Measurements from ENCODE around the gene KIAA0753.

KIAA0753 gene

GRCh38 chr17:6683081-6683684 lies 42.7 kb upstream of the KIAA0753 start:
- no peak overlapping the region for H3K27ac ChIP-seq
- ChIA-PET POLR2A (ENCODE audit: low non-redundant PET) (no interaction called here), CTCF (no interaction called here)
- no peak for DNase-seq (ENCODE audit: low spot score)
- no peak for TF ChIP-seq CTCF (conservative IDR thresholded peaks at IDR 0.05; ENCODE audit: low read depth)

GRCh38 chr17:6682339-6682738 lies 41.8 kb upstream of the KIAA0753 start:
- DNase-seq (ENCODE audit: low spot score): no peak
- ChIA-PET CTCF (no interaction called here), POLR2A (ENCODE audit: low non-redundant PET) (interaction anchor here (0.6 to 1.2 kb wide), 2 partner anchors 13 to 31 kb away, joined by 5 read pairs; partner anchors contain the start of gene MED31)
- TF ChIP-seq CTCF (conservative IDR thresholded peaks at IDR 0.05; ENCODE audit: low read depth): no peak
- H3K27ac ChIP-seq: peak overlapping the region; percentile 74; the same call in 1 of the 2 replicates

GRCh38 chr17:6681671-6682070 lies 41.2 kb upstream of the KIAA0753 start:
- POLR2A ChIA-PET (ENCODE audit: low non-redundant PET): interaction anchor here (1.2 kb wide), 1 partner anchor 12 kb away, joined by 5 read pairs; no protein-coding TSS in a partner anchor

DNA sequence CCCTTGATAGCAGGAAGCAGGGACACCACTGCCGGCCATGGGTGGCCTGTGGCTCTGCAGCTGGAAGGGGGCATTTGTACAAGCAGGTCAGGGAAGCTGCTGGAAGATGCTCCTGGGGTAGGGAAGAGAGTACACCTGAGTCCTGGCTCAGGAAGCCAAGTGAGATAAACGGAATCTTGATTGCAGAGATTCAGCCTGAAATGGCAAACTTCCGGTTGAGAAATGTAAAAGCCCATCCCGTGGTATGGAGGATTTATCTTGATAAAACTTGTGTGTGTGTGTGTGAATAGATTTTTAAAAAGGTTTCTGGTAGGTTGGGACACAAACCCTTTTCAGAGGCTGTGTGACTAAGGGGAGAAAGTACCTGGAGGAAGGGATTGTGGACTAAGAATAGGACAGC lies 40.7 kb upstream of the KIAA0753 start:
- POLR2A ChIA-PET (ENCODE audit: low non-redundant PET): interaction anchor here (1.2 kb wide), 1 partner anchor 11 kb away, joined by 5 read pairs; no protein-coding TSS in a partner anchor
- peak overlapping the region; percentile 74 for H3K27ac ChIP-seq
- DNase-seq (ENCODE audit: low spot score): no peak
- no peak for TF ChIP-seq CTCF (conservative IDR thresholded peaks at IDR 0.05; ENCODE audit: low read depth)
- CTCF ChIA-PET: no interaction called here

More at GRCh38 chr17:6681671-6682070, 41.2 kb upstream of the KIAA0753 start:
- CTCF ChIA-PET: no interaction called here
- no peak for TF ChIP-seq CTCF (conservative IDR thresholded peaks at IDR 0.05; ENCODE audit: low read depth)
- H3K27ac ChIP-seq: peak overlapping the region; percentile 74
- no peak for DNase-seq (ENCODE audit: low spot score)

DNA sequence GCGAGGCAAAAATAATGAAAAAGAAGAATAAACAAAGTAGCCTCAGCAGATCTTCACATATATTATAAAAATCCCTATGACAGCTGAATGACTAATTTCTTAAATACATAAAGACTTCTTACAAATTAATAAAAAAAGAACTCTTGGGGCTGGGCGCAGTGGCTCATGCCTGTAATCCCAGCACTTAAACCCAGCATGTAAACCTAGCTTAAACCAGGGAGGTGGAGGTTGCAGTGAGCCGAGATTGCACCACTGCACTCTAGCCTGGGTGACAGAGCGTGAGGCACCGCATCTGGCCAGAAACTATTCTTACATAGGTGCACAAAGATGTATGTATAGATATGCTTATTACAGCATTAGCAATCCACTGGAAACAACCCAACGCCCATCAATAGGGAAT lies 38.7 kb upstream of the KIAA0753 start:
- no peak overlapping the region for H3K27ac ChIP-seq
- TF ChIP-seq CTCF (conservative IDR thresholded peaks at IDR 0.05; ENCODE audit: low read depth): no peak
- DNase-seq (ENCODE audit: low spot score): no peak
- POLR2A ChIA-PET (ENCODE audit: low non-redundant PET): interaction anchor here (0.6 kb wide), 1 partner anchor 9 kb away, joined by 8 read pairs; no protein-coding TSS in a partner anchor
- CTCF ChIA-PET: interaction anchor here (0.6 to 0.7 kb wide), 2 partner anchors 31 to 1681 kb away, joined by 3 read pairs; no protein-coding TSS in a partner anchor

DNA sequence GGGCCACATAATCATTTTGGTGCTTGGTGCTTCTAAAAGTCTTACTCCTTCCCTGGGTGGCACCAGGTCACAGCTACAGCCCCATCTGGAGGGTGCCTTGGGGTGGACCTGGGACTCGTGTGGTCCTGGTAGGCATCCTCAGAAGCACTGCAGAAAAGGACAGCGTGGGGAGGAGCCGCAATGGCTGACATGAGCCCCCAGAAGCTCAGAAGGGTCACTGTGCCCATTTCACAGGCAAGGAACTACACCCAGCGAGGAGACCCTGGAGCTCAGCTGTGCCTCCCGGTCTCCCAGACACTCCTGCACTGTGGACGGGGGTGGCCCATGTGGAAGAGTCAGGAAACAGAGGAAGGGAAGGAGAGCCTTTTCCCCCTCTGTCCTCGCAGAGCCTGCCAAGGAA lies 37.4 kb upstream of the KIAA0753 start:
- no peak for DNase-seq (ENCODE audit: low spot score)
- no peak overlapping the region for H3K27ac ChIP-seq
- TF ChIP-seq CTCF (conservative IDR thresholded peaks at IDR 0.05; ENCODE audit: low read depth): no peak
- CTCF ChIA-PET: interaction anchor here (0.6 kb wide), 1 partner anchor 9 kb away, joined by 3 read pairs; no protein-coding TSS in a partner anchor
- POLR2A ChIA-PET (ENCODE audit: low non-redundant PET): no interaction called here
